Measurements from ENCODE around the gene UBAC1. TPM values are rescaled to one million over a fixed set of nuclear protein-coding genes. Genes with fewer than 3 reads are reported as not detected.

Gene UBAC1
- polyA plus RNA-seq, 1 donor from 2014 or later, result 92.3 TPM

DNA sequence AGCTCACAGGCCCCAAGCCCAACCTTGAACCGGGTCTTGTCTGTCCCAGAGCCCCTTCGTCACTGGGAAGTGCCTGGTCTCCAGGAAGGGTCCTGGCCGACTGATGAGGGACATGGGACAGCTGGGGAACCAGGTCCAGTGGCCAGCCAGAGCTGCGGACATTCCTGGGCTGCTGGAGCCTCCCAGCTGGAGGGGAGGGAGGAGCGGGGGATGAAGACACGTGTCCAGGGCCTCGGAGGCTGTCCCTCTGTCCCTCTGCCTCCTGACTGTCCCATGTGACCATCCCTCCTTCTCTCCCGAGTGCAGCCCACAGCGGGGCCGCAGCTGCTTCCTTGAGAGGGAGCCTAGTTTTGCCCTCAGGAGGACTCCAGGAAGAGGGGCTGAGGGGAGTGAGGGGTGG, 41.7 kb upstream of the UBAC1 start (continued):
- TF ChIP-seq REST (IDR thresholded peaks at IDR 0.05; ENCODE audit: borderline replicate concordance) (no peak), SMC3 (conservative IDR thresholded peaks at IDR 0.05; ENCODE audit: poor library complexity) (no peak), EP300 (conservative IDR thresholded peaks at IDR 0.05; ENCODE audit: poor library complexity, severe bottlenecking) (no peak), RAD21 (conservative IDR thresholded peaks at IDR 0.05) (no peak)

GRCh38 chr9:136002215-136002614, 41.0 kb upstream of the UBAC1 start:
- H3K36me3 ChIP-seq (ENCODE audit: insufficient read depth, low read length), result no peaks in the 10 kb centered on the region
- no peaks in the 10 kb centered on the region for H3K27me3 ChIP-seq (ENCODE audit: insufficient read depth, low read depth, low read length)
- H3K4me2 ChIP-seq (ENCODE audit: low read length), result no peak overlapping the region
- no peak overlapping the region for H2AFZ ChIP-seq (ENCODE audit: low read depth, low read length)
- no peaks in the 10 kb centered on the region for H3F3A ChIP-seq (ENCODE audit: insufficient read depth, low read length, poor library complexity, severe bottlenecking)
- no peak overlapping the region for H3K27ac ChIP-seq (ENCODE audit: low read length)
- H3K9me2 ChIP-seq (ENCODE audit: insufficient read depth, low read length), result no peaks in the 10 kb centered on the region
- no peaks in the 10 kb centered on the region for H4K20me1 ChIP-seq (ENCODE audit: insufficient read depth)
- no peak overlapping the region for H3K4me3 ChIP-seq (ENCODE audit: low read length)
- TF ChIP-seq CTCF (IDR thresholded peaks at IDR 0.05; ENCODE audit: poor library complexity, severe bottlenecking) (no peak), POLR2AphosphoS5 (IDR thresholded peaks at IDR 0.05) (no peak), MXI1 (conservative IDR thresholded peaks at IDR 0.05; ENCODE audit: poor library complexity, severe bottlenecking) (no peak), REST (IDR thresholded peaks at IDR 0.05; ENCODE audit: borderline replicate concordance) (no peak), TAF1 (IDR thresholded peaks at IDR 0.05; ENCODE audit: low read depth) (no peak), RAD21 (conservative IDR thresholded peaks at IDR 0.05) (no peak), SMC3 (conservative IDR thresholded peaks at IDR 0.05; ENCODE audit: poor library complexity) (no peak), EZH2 (IDR thresholded peaks at IDR 0.05; ENCODE audit: borderline replicate concordance, insufficient read depth, low read length, poor library complexity, severe bottlenecking) (no peak), EP300 (conservative IDR thresholded peaks at IDR 0.05; ENCODE audit: poor library complexity, severe bottlenecking) (no peak)
- H3K9ac ChIP-seq (ENCODE audit: low read length), result no peak overlapping the region
- no peaks in the 10 kb centered on the region for H3K79me2 ChIP-seq (replicated peaks; ENCODE audit: insufficient read depth, low read length)
- no peaks in the 10 kb centered on the region for H3K9me3 ChIP-seq (ENCODE audit: low read length)
